ENCODE measurements around the gene SGPP1.
"Not testable (repeated sequence)": the region's sequence is repeated elsewhere in the genome, so short reads cannot be mapped to it uniquely, and the experiment has no call there.

The SGPP1 gene

GRCh38 chr14:63727736-63728728 lies at the start of gene SGPP1:
Gene SGPP1, minus strand, starts transcription at chr14:63728065. Its CDS starts 121 bp downstream, at chr14:63727944.
- peak; percentile 72 for DNase-seq

GRCh38 chr14:63777024-63777423 lies 49.2 kb upstream of the SGPP1 start:
- DNase-seq: no peak

GRCh38 chr14:63773504-63773903 lies 45.6 kb upstream of the SGPP1 start:
- no peak for DNase-seq

GRCh38 chr14:63770187-63770807 lies 42.4 kb upstream of the SGPP1 start:
- peak; percentile 52 for DNase-seq

GRCh38 chr14:63766611-63767010 lies 38.7 kb upstream of the SGPP1 start:
- no peak for DNase-seq

GRCh38 chr14:63764620-63765139 lies 36.8 kb upstream of the SGPP1 start:
- no peak for DNase-seq

- DNase-seq: no peak
Observed at GRCh38 chr14:63764103-63764502, 36.2 kb upstream of the SGPP1 start.

- DNase-seq: no peak
Observed at GRCh38 chr14:63761351-63762117, 33.7 kb upstream of the SGPP1 start.

GRCh38 chr14:63760014-63760413 lies 32.1 kb upstream of the SGPP1 start:
- no peak for DNase-seq

- DNase-seq: no peak
Observed at GRCh38 chr14:63759456-63759855, 31.6 kb upstream of the SGPP1 start.

GRCh38 chr14:63757211-63757610 lies 29.3 kb upstream of the SGPP1 start:
- no peak for DNase-seq

- DNase-seq: no peak
Observed at GRCh38 chr14:63752449-63753169, 24.7 kb upstream of the SGPP1 start.

- not testable (repeated sequence) for DNase-seq
Observed at GRCh38 chr14:63751076-63751475, 23.2 kb upstream of the SGPP1 start.

- DNase-seq: no peak
Observed at GRCh38 chr14:63747846-63748245, 20.0 kb upstream of the SGPP1 start.

- no peak for DNase-seq
Observed at GRCh38 chr14:63745858-63746425, 18.1 kb upstream of the SGPP1 start.

GRCh38 chr14:63745272-63745671 lies 17.4 kb upstream of the SGPP1 start:
- no peak for DNase-seq

- no peak for DNase-seq
Observed at GRCh38 chr14:63737582-63738006, 9.7 kb upstream of the SGPP1 start.

- DNase-seq: no peak
Observed at GRCh38 chr14:63735720-63736119, 7.9 kb upstream of the SGPP1 start.

- no peak for DNase-seq
Observed at GRCh38 chr14:63730659-63731058, 2.8 kb upstream of the SGPP1 start.

GRCh38 chr14:63727231-63727735 lies 582 bp downstream of the SGPP1 start:
- DNase-seq: no peak

GRCh38 chr14:63726499-63726898 lies 1.4 kb downstream of the SGPP1 start:
- no peak for DNase-seq

Data from activated naive CD4-positive, alpha-beta T cell treated with anti-CD3 and anti-CD28 coated beads, Interleukin-2, amount 50 U/mL, for 16 hours (primary cell).